Liver (tissue), 9 donors: ENCODE data around the gene STX17. TPM values are rescaled to one million over a fixed set of nuclear protein-coding genes. Genes with fewer than 3 reads are reported as not detected.

Experiments used
- DNase-seq: peaks from one replicate; pipeline ENCODE4 v3.0.0-alpha.2; 2017; ENCODE audit warnings: low spot score
- H3K27ac ChIP-seq, 2 donors: one replicate each; pipeline ENCODE4 v1.7.0; 2013; ENCODE audit warnings: inconsistent platforms in 2 of 2, low read length in 2 of 2, control low read depth in 1 of 2, low read depth in 1 of 2, mild to moderate bottlenecking in 1 of 2
- H3K27me3 ChIP-seq, 4 donors: one replicate each; pipeline versions ENCODE4 v1.6.1 to v1.7.0; 2013; ENCODE audit warnings: low read length in 3 of 4, inconsistent platforms in 1 of 4, mild to moderate bottlenecking in 1 of 4, moderate library complexity in 1 of 4; ENCODE audit not compliant: control insufficient read depth in 4 of 4, insufficient read depth in 4 of 4
- H3K36me3 ChIP-seq, 4 donors: one replicate each; pipeline versions ENCODE4 v1.6.1 to v1.7.0; 2013; ENCODE audit warnings: low read length in 3 of 4, mild to moderate bottlenecking in 3 of 4, low read depth in 1 of 4, moderate library complexity in 1 of 4; ENCODE audit not compliant: control insufficient read depth in 4 of 4, insufficient read depth in 3 of 4
- H3K4me1 ChIP-seq, 4 donors: one replicate each; pipeline versions ENCODE4 v1.6.1 to v1.7.0; 2013; ENCODE audit warnings: low read length in 3 of 4, mild to moderate bottlenecking in 3 of 4, moderate library complexity in 1 of 4; ENCODE audit not compliant: control insufficient read depth in 4 of 4, insufficient read depth in 4 of 4
- H3K4me3 ChIP-seq, 3 donors: one replicate each; pipeline versions ENCODE4 v1.6.1 to v1.7.0; 2013; ENCODE audit warnings: low read length in 3 of 3, control low read depth in 1 of 3, low read depth in 1 of 3, mild to moderate bottlenecking in 1 of 3
- H3K9ac ChIP-seq, 2 donors: one replicate each; pipeline ENCODE4 v1.7.0; 2013; ENCODE audit warnings: low read length in 2 of 2, mild to moderate bottlenecking in 2 of 2, moderate library complexity in 2 of 2, control low read depth in 1 of 2, low read depth in 1 of 2
- H3K9me3 ChIP-seq, 4 donors: one replicate each; pipeline versions ENCODE4 v1.6.1 to v1.7.0; 2013; ENCODE audit warnings: low read length in 3 of 4; ENCODE audit not compliant: control insufficient read depth in 4 of 4
- EGR1 ChIP-seq, 2 donors: IDR thresholded peaks; 2 replicates each; pipeline ENCODE4 v1.6.1; 2016 to 2018; ENCODE audit warnings: antibody characterized with exemption in 2 of 2, low read depth in 2 of 2
- FOXA1 ChIP-seq: IDR thresholded peaks from 2 replicates; pipeline ENCODE4 v1.6.1; 2016; ENCODE audit warnings: antibody characterized with exemption
- FOXA2 ChIP-seq: IDR thresholded peaks from 2 replicates; pipeline ENCODE4 v1.6.1; 2016; ENCODE audit warnings: antibody characterized with exemption
- GABPA ChIP-seq, 2 donors: IDR thresholded peaks in 1 of 2; conservative IDR thresholded peaks in 1 of 2; 2 replicates each; pipeline ENCODE4 v1.6.1; 2016; ENCODE audit warnings: antibody characterized with exemption in 2 of 2, mild to moderate bottlenecking in 1 of 2, moderate library complexity in 1 of 2
- HNF4A ChIP-seq, 2 donors: conservative IDR thresholded peaks; 2 replicates each; pipeline ENCODE4 v1.6.1; 2016; ENCODE audit warnings: antibody characterized with exemption in 2 of 2, mild to moderate bottlenecking in 2 of 2
- HNF4G ChIP-seq: IDR thresholded peaks from 2 replicates; pipeline ENCODE4 v1.6.1; 2016; ENCODE audit warnings: antibody characterized with exemption
- JUND ChIP-seq, 2 donors: IDR thresholded peaks; 2 replicates each; pipeline ENCODE4 v1.6.1; 2016; ENCODE audit warnings: antibody characterized with exemption in 2 of 2
- NR2F2 ChIP-seq: IDR thresholded peaks from 2 replicates; pipeline ENCODE4 v1.6.1; 2016; ENCODE audit warnings: antibody characterized with exemption
- RAD21 ChIP-seq, 2 donors: IDR thresholded peaks; 2 replicates each; pipeline ENCODE4 v1.6.1; 2016; ENCODE audit warnings: antibody characterized with exemption in 2 of 2, mild to moderate bottlenecking in 2 of 2
- RXRA ChIP-seq, 2 donors: IDR thresholded peaks; 2 replicates each; pipeline ENCODE4 v1.6.1; 2017 to 2018; ENCODE audit warnings: antibody characterized with exemption in 2 of 2, mild to moderate bottlenecking in 1 of 2
- SP1 ChIP-seq: IDR thresholded peaks from 2 replicates; pipeline ENCODE4 v1.6.1; 2018; ENCODE audit warnings: antibody characterized with exemption, mild to moderate bottlenecking
- TAF1 ChIP-seq: conservative IDR thresholded peaks from 2 replicates; pipeline ENCODE4 v1.6.1; 2016; ENCODE audit warnings: antibody characterized with exemption, mild to moderate bottlenecking
- YY1 ChIP-seq: IDR thresholded peaks from 2 replicates; pipeline ENCODE4 v1.6.1; 2016; ENCODE audit warnings: antibody characterized with exemption, mild to moderate bottlenecking
- ZBTB33 ChIP-seq: IDR thresholded peaks from 2 replicates; pipeline ENCODE4 v1.6.1; 2016; ENCODE audit warnings: antibody characterized with exemption
- WGBS: extraction: QIAGEN DNeasy Blood & Tissue Kit; methylation state at CpG from one replicate; pipeline ENCODE4 v1.1.7; 2013; 5-methylcytosine and 5-hydroxymethylcytosine counted together
- polyA plus RNA-seq, 2 donors: library from polyadenylated mRNA; stranded (reverse) in 1 of 2; unstranded in 1 of 2; fragments of 200-250 nt in 1 of 2; fragments of >200 nt in 1 of 2; fragmentation: Nextera tagmentation in 1 of 2; extraction: Ambion mirVana in 1 of 2; gene quantifications; one replicate each; pipeline versions ENCODE4 v1.2.1 to v1.2.3, GENCODE V29; 2013 to 2015
- total RNA-seq, 2 donors: library from RNA; depleted of rRNA; stranded (reverse); fragments of >200 nt; gene quantifications; one replicate each; pipeline ENCODE4 v1.2.3, GENCODE V29; 2014
- TF ChIP-seq, protein P1 (sequence below): IDR thresholded peaks from 2 replicates; pipeline ENCODE4 v1.6.1; 2016; ENCODE audit warnings: antibody characterized with exemption
- TF ChIP-seq, protein P2 (sequence below): IDR thresholded peaks from 2 replicates; pipeline ENCODE4 v1.6.1; 2016; ENCODE audit warnings: antibody characterized with exemption, mild to moderate bottlenecking
- TF ChIP-seq, protein P3 (sequence below): fragments of 150-350 bp; IDR thresholded peaks from 2 replicates; pipeline ENCODE4 v1.5.1; 2017; ENCODE audit warnings: improper control_type of control experiment, low read depth, low read length; ENCODE audit not compliant: missing input control
- TF ChIP-seq, protein P4 (sequence below): IDR thresholded peaks from 2 replicates; pipeline ENCODE4 v1.6.1; 2016; ENCODE audit warnings: antibody characterized with exemption
- donor health status: healthy.
- donor health status: healthy.
- donor health status: healthy.
- donor health status: healthy.
- donor health status: healthy.

The STX17 gene
- total and polyA plus RNA-seq, 4 donors = 8.3 to 30.9 (median 21.2) TPM

DNA sequence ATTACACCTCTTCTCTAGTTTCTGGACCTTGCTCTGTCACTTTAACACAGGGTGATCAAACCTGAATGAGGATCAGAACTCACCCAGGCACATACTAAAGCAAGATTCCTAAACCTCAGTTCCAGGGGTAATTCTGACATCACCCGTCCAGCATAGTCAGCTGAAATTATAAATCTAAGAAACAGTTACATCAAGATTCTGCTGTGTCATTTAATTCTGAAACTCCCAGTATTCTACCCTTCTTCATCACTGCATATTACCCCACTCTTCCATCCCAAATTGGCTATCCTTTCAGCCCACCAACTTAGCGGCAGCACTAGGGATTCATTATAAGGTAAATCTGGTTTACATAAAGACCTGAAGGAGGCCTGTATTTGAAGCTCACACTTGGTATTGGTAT lies 64.0 kb downstream of the STX17 start:
- TF ChIP-seq EGR1 (IDR thresholded peaks at IDR 0.05; ENCODE audit: low read depth in 2 of 2) (no peak), YY1 (no peak), HNF4A (conservative IDR thresholded peaks at IDR 0.05) (no peak), TAF1 (no peak), FOXA1 (no peak), RAD21 (IDR thresholded peaks at IDR 0.05) (no peak), RXRA (IDR thresholded peaks at IDR 0.05) (no peak), JUND (IDR thresholded peaks at IDR 0.05) (no peak), HNF4G (no peak), FOXA2 (no peak), GABPA (IDR thresholded peaks at IDR 0.05 in 1 of 2, conservative IDR thresholded peaks at IDR 0.05 in 1 of 2) (no peak), NR2F2 (no peak), ZBTB33 (no peak), SP1 (no peak)
- TF ChIP-seq, protein P1, sequence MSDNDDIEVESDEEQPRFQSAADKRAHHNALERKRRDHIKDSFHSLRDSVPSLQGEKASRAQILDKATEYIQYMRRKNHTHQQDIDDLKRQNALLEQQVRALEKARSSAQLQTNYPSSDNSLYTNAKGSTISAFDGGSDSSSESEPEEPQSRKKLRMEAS = no peak
- TF ChIP-seq, protein P2, sequence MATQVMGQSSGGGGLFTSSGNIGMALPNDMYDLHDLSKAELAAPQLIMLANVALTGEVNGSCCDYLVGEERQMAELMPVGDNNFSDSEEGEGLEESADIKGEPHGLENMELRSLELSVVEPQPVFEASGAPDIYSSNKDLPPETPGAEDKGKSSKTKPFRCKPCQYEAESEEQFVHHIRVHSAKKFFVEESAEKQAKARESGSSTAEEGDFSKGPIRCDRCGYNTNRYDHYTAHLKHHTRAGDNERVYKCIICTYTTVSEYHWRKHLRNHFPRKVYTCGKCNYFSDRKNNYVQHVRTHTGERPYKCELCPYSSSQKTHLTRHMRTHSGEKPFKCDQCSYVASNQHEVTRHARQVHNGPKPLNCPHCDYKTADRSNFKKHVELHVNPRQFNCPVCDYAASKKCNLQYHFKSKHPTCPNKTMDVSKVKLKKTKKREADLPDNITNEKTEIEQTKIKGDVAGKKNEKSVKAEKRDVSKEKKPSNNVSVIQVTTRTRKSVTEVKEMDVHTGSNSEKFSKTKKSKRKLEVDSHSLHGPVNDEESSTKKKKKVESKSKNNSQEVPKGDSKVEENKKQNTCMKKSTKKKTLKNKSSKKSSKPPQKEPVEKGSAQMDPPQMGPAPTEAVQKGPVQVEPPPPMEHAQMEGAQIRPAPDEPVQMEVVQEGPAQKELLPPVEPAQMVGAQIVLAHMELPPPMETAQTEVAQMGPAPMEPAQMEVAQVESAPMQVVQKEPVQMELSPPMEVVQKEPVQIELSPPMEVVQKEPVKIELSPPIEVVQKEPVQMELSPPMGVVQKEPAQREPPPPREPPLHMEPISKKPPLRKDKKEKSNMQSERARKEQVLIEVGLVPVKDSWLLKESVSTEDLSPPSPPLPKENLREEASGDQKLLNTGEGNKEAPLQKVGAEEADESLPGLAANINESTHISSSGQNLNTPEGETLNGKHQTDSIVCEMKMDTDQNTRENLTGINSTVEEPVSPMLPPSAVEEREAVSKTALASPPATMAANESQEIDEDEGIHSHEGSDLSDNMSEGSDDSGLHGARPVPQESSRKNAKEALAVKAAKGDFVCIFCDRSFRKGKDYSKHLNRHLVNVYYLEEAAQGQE = no peak
- TF ChIP-seq, protein P3, sequence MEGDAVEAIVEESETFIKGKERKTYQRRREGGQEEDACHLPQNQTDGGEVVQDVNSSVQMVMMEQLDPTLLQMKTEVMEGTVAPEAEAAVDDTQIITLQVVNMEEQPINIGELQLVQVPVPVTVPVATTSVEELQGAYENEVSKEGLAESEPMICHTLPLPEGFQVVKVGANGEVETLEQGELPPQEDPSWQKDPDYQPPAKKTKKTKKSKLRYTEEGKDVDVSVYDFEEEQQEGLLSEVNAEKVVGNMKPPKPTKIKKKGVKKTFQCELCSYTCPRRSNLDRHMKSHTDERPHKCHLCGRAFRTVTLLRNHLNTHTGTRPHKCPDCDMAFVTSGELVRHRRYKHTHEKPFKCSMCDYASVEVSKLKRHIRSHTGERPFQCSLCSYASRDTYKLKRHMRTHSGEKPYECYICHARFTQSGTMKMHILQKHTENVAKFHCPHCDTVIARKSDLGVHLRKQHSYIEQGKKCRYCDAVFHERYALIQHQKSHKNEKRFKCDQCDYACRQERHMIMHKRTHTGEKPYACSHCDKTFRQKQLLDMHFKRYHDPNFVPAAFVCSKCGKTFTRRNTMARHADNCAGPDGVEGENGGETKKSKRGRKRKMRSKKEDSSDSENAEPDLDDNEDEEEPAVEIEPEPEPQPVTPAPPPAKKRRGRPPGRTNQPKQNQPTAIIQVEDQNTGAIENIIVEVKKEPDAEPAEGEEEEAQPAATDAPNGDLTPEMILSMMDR = no peak
- TF ChIP-seq, protein P4, sequence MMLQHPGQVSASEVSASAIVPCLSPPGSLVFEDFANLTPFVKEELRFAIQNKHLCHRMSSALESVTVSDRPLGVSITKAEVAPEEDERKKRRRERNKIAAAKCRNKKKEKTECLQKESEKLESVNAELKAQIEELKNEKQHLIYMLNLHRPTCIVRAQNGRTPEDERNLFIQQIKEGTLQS = no peak

More for the DNA sequence above, 64.0 kb downstream of the STX17 start:
- Histone ChIP-seq H3K36me3 (peaks cover 4 to 31% (median 24%) of the 10 kb centered on the region in 4 donors), H3K9ac (no peak overlapping the region), H3K4me3 (no peak overlapping the region), H3K9me3 (no peaks in the 10 kb centered on the region), H3K27ac (no peak overlapping the region), H3K27me3 (no peaks in the 10 kb centered on the region), H3K4me1 (no peaks in the 10 kb centered on the region)
- DNase-seq = no peak
- 98% methylated on average over 2 of the region's 2 CpGs for WGBS
